HG02840 (cell line): ENCODE measurements around the gene SCP2.

Experiments
- ATAC-seq: cut with Tn5 transposase; IDR thresholded peaks from one replicate; pipeline ENCODE4 v1.9.1; 2021; ENCODE audit warnings: mild to moderate bottlenecking, moderate library complexity, moderate number of reproducible peaks; ENCODE audit not compliant: unreplicated experiment, low FRiP score

Gene SCP2

DNA sequence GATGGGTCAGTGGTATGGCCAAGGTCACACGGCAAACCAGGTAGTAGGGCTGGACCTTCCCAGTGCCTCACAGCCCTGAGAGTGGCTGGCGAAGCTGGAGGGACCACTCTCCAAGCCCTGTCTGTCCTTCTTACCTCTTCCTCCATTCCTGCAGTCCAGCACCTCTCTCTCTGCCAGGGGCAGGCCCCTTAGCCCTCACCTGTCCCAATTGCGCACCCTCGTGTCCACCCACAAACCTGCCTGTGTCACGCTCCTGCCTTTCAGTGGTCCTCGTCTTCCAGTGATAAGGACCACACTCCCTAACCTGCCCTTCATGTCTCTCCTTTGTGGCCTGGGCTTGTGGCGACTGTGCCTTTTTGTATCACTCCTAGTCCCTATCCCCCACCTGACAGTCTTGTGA lies 138.3 kb downstream of the SCP2 start:
- ATAC-seq = no peak

- ATAC-seq = no peak
Measured at GRCh38 chr1:53066488-53066887, 139.4 kb downstream of the SCP2 start.

DNA sequence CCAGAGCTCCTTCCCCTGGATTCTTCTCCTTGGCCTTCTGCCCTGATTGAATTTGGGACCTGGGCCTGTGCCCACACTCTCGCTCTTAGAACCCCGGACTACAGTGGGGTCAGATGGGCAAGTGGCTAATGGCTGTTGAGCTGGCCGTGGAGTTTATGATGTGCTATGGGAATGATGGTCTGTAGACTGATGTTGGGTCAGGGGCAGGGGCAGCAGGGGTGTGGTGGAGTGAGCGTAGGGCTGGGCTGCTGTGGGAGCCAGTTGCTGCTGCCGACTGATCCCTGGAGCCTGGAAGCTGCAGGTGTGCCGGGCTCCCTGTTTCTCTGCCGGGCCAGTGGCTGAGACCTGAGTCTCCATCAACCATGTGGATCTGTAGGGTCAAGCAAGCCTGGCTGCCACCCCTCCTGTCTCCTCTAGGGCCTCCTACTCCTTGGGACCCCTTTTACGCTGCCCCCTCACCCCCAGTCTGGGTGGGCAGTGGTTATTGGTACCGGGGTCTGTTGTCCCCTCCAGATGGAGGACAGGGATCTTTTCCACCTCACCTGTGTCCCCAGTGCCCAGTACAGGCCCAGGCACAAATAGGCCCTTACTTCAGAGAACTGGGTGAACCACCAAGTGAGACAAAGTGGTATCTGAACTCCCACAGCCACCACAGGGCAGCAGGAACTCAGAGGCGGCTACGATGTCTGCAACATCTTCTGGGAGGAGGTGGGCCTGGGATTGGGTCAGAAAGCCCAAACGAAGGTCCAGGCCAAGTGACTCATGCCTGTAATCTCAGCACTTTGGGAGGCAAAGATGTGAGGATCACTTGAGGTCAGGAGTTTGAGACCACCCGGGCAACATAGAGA lies 140.0 kb downstream of the SCP2 start:
- no peak for ATAC-seq

DNA sequence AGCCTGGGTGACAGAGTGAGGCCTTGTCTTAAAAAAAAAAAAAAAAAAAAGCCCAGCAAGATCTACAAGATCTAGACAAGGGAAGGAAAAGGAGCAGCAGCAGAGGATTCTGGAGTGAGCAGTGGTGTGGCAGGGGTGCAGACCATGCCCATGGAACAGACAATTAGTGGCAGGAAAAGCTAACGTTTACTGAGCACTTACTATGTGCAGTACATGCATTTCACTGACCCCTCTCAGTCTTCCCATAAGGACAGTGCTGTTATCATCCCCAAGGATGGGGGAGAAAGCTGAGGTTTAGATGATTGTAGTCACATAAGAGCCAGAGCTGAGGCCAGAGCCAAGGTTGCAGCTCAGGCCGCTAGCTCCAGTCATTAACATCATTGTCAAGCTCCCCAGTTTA lies 140.8 kb downstream of the SCP2 start:
- ATAC-seq = no peak

DNA sequence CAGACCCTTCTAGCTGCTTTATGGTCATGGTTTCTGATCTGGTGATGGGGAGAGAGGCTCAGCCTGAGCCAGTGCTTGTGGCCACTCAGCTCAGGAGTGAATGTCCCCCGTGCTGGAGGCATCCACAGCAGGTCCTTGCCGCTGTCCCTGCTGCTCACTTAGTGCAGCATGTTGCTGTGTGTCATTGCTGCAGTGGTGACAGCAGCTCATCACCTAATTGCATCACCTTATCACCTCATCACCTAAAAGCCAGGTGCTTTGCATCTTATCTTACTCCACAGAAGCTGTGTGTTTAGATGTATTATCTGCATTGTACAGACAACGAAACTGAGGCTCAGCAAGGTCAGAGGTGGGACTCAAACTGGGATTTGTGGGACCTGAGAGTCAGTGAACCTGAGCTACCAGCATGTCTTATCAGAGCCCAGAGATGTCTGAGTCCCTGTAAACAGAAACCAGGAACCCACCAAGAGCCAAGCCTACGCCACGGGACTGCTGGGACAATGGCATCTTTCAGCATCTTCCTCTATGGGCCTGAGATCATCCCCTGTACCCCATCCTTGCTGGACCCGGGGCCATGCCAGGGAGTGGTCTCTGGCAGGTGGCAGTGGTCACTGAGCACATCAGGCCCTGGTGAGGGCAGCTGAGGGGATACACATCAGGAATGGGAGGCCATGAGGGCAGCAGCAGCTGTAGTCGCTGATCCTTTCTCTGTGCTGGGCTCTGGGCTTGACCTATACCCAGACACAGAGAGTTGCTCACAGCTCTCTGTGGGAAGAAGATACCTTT lies 141.4 kb downstream of the SCP2 start:
- ATAC-seq = no peak

DNA sequence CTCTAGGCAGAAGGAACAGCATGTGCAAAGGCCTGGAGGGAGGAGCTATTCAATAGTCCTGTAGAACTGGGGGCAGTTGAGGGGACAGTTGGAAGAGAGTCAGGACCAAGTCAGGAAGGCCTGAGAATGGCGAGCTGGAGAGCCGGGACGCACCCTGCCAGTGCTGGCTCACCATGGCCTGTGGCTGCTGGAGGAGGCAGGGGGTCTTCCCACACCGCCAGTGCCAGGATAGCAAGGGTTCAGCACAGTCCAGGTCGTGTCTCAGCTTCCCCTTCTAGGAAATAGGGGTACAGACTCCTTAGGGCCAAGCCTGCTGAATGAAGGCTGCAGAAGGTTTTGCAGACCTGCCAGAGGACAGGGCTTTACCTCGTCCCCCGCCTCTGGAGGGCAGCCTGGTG lies 142.2 kb downstream of the SCP2 start:
- no peak for ATAC-seq

DNA sequence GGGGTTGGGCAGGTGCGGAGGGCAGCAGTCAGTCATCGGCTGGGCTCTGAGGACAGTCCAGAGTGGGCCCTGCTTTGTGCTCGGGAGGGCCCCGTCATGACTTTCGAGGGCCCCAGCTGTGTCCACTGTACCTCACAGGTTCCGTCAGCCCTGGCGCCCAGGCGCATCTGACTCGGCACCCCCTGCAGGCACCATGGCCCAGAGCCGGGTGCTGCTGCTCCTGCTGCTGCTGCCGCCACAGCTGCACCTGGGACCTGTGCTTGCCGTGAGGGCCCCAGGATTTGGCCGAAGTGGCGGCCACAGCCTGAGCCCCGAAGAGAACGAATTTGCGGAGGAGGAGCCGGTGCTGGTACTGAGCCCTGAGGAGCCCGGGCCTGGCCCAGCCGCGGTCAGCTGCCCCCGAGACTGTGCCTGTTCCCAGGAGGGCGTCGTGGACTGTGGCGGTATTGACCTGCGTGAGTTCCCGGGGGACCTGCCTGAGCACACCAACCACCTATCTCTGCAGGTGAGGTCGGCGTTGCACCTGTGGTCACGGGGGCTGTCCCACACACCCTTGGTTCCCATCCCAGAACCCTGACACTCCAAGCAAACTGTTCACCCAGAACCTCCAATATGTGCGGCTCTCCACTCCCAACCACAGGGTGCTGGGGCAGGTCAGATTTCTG lies 142.7 kb downstream of the SCP2 start:
- no peak for ATAC-seq

- ATAC-seq = no peak
Measured at GRCh38 chr1:53070621-53071020, 143.5 kb downstream of the SCP2 start.

DNA sequence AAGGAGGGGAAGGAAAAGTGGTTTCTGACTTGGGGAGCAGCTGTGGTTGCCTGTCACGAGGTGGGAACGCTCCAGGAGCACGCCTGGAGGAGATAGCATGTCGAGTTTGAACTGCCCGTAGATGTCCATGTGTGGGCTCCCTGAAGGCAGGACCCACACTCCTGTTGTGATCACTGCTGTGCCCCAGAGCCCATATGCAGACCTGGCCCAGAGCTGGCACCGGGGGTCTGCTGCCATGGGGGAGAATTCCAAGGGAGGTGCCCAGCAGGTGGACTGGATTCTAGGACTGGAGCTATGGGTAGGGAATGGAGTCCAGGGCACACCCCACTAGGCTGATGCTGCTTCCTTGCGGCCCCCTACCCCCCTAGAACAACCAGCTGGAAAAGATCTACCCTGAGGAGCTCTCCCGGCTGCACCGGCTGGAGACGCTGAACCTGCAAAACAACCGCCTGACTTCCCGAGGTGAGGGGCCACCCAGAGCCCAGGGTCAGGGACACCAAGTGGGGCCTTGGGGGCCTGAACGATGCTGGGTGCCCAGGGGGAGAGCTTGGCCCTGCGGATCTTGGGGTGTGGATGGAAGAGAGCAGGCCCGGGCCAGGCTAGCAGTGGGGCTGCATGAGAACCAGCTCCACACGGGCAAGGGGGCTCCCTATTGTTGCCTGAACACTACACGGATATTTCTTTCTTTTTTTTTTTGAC lies 144.2 kb downstream of the SCP2 start:
- ATAC-seq = no peak

GRCh38 chr1:53071915-53072314 lies 144.8 kb downstream of the SCP2 start:
- ATAC-seq = no peak

GRCh38 chr1:53073287-53073686 lies 146.2 kb downstream of the SCP2 start:
- no peak for ATAC-seq

DNA sequence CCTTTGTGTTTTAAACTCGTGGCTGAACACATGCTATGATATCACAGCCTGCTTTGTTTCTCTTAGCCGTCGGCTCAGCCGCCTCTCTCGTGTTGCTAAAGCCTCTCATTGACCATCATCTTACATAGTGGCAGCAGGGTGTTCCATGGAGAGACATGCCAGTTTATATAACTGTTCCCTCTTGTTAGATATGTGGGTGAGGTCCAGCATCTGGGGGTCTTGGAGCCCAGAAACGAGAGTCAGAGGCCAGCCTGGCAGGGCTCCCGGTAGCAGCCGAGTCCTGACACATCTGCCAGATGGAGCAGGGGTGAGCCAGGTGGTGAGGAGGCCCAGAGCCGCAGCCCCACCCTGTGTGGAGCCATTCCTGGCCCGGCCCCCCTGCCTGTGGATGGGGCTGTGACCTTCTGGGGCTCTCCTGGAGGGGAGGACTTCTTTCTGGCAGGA lies 146.8 kb downstream of the SCP2 start:
- ATAC-seq = no peak

- ATAC-seq = no peak
Measured at GRCh38 chr1:53074313-53075154, 147.5 kb downstream of the SCP2 start.

- no peak for ATAC-seq
Measured at GRCh38 chr1:53075206-53075605, 148.1 kb downstream of the SCP2 start.

- no peak for ATAC-seq
Measured at GRCh38 chr1:53075761-53076163, 148.7 kb downstream of the SCP2 start.

DNA sequence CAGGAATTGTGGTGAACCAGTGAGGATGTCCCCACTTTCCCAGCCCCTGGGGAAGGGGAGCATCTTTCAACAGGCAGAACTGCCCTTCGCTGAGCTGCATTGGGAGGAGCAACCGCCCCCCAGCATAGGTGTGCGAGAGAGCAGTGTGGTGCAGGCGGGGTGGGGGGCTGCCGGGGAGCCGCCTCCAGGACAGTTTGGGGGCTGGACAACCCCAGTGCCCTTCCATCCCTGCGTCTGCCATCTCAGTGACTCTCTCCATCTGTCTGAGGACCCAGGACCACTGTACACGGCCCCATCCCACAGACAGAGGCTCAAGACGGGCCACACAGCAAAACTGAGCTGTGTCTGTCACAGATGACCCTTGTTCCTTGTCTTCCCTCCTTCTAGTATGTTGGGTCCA lies 149.1 kb downstream of the SCP2 start:
- no peak for ATAC-seq

DNA sequence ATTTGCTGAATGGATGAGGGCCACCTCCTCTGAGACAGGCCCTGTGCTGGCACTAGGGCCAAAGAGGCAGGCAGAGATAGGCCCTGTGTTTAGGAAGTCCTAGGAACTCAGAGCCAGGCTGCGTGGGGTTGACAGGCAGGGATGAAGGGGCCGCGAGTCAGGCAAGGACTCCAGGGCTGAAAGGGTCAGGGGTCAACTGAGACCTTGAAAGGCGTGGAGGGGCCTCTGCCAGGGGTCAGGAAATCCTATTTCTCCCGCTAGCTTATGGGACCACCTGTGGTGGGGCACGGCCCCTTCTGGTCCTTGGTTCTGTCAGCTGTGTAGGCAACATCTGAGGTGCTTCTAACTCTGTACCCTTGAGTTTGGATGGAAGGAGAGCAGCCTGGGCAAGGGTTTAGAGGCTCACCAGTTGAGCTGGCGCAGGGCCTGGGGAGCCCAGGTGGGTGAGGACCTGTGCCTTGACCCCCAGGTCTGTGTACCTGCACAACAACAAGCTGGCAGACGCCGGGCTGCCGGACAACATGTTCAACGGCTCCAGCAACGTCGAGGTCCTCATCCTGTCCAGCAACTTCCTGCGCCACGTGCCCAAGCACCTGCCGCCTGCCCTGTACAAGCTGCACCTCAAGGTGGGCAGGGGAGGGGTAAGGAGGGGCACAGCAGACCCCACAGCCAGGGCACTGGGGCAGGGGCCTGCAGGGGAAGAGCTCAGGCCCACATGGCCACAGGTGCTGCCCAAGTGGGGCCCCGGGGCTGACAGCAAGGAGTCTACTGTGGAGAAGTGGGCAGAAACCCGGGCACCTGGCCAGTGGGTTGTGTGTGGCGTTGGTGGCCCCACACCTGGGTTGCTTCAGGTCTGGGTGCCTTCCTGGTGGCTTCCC lies 149.9 kb downstream of the SCP2 start:
- ATAC-seq = no peak

- ATAC-seq = no peak
Measured at GRCh38 chr1:53077599-53077965, 150.5 kb downstream of the SCP2 start.
